ENCODE data around the gene DBX1. TPM values are rescaled to one million over a fixed set of nuclear protein-coding genes. Genes with fewer than 3 reads are reported as not detected.
"Not testable (repeated sequence)": the region's sequence is repeated elsewhere in the genome, so short reads cannot be mapped to it uniquely, and the experiment has no call there.

Gene DBX1
- total and polyA plus RNA-seq, 7 donors = not detected

- ATAC-seq (peak in 2 of 4 donors; percentile 23 to 59), DNase-seq (peak; percentile 43 to 60)
- Histone ChIP-seq H3K27me3 (ENCODE audit: insufficient read depth in 3 of 3, low read length in 2 of 3) (no peaks in the 10 kb centered on the region), H3K4me1 (no peaks in the 10 kb centered on the region), H3K36me3 (ENCODE audit: insufficient read depth in 1 of 2, low read depth in 1 of 2) (no peaks in the 10 kb centered on the region), H3K27ac (no peak overlapping the region), H3K4me3 (peak overlapping the region; percentile 33), H3K9me3 (no peaks in the 10 kb centered on the region)
- WGBS, 3 donors = 47 to 60% (median 54%) methylated on average over 51 of the region's 51 CpGs
- peak; percentile 55 for TF ChIP-seq CTCF (IDR thresholded peaks at IDR 0.05)
- intact Hi-C loops (cut with DNase I) = no loop called here
These were observed 28.2 kb downstream of the DBX1 start for GRCh38 chr11:20131788-20132666.

GRCh38 chr11:20129665-20130064 is 30.6 kb downstream of the DBX1 start:
- Histone ChIP-seq H3K27me3 (ENCODE audit: insufficient read depth in 3 of 3, low read length in 2 of 3) (no peaks in the 10 kb centered on the region), H3K27ac (no peak overlapping the region), H3K4me1 (no peaks in the 10 kb centered on the region), H3K9me3 (no peaks in the 10 kb centered on the region), H3K36me3 (ENCODE audit: insufficient read depth in 1 of 2, low read depth in 1 of 2) (no peaks in the 10 kb centered on the region), H3K4me3 (no peak overlapping the region)
- 67 to 78% (median 73%) methylated on average over 4 of the region's 4 CpGs for WGBS, 3 donors
- ATAC-seq (no peak), DNase-seq (no peak)
- intact Hi-C loops (cut with DNase I) = loop anchor here (2.0 to 5.0 kb wide), 5 partner anchors 177 to 481 kb away; no protein-coding TSS in a partner anchor
- TF ChIP-seq CTCF (IDR thresholded peaks at IDR 0.05) = no peak

GRCh38 chr11:20128528-20128825 is 31.8 kb downstream of the DBX1 start:
- intact Hi-C loops (cut with DNase I) = loop anchor here (2.0 to 5.0 kb wide), 5 partner anchors 176 to 482 kb away; no protein-coding TSS in a partner anchor
- 81 to 89% (median 85%) methylated on average over 7 of the region's 7 CpGs for WGBS, 3 donors
- not testable (repeated sequence) for H3K27me3 ChIP-seq (ENCODE audit: insufficient read depth in 3 of 3, low read length in 2 of 3); H3K36me3 ChIP-seq (ENCODE audit: insufficient read depth in 1 of 2, low read depth in 1 of 2); ATAC-seq; H3K27ac ChIP-seq; H3K4me3 ChIP-seq; H3K4me1 ChIP-seq; H3K9me3 ChIP-seq; DNase-seq

GRCh38 chr11:20127671-20128527 is 32.4 kb downstream of the DBX1 start:
- Histone ChIP-seq H3K4me1 (no peaks in the 10 kb centered on the region), H3K4me3 (no peak overlapping the region), H3K27me3 (ENCODE audit: insufficient read depth in 3 of 3, low read length in 2 of 3) (no peaks in the 10 kb centered on the region), H3K36me3 (ENCODE audit: insufficient read depth in 1 of 2, low read depth in 1 of 2) (no peaks in the 10 kb centered on the region), H3K9me3 (no peaks in the 10 kb centered on the region), H3K27ac (no peak overlapping the region)
- intact Hi-C loops (cut with DNase I) = loop anchor here (2.0 to 5.0 kb wide), 5 partner anchors 176 to 483 kb away; no protein-coding TSS in a partner anchor
- peak; percentile 86 for TF ChIP-seq CTCF (IDR thresholded peaks at IDR 0.05)
- DNase-seq = peak; percentile 73 to 86
- WGBS, 3 donors = 62 to 65% (median 62%) methylated on average over 16 of the region's 16 CpGs
- ATAC-seq = peak; percentile 79 to 96 (median 90)

GRCh38 chr11:20126724-20127123 is 33.6 kb downstream of the DBX1 start:
- Histone ChIP-seq H3K9me3 (no peaks in the 10 kb centered on the region), H3K4me3 (no peak overlapping the region), H3K27me3 (ENCODE audit: insufficient read depth in 3 of 3, low read length in 2 of 3) (no peaks in the 10 kb centered on the region), H3K27ac (no peak overlapping the region), H3K36me3 (ENCODE audit: insufficient read depth in 1 of 2, low read depth in 1 of 2) (no peaks in the 10 kb centered on the region), H3K4me1 (no peaks in the 10 kb centered on the region)
- 81 to 86% (median 84%) methylated on average over 8 of the region's 8 CpGs for WGBS, 3 donors
- ATAC-seq = no peak
- no peak for TF ChIP-seq CTCF (IDR thresholded peaks at IDR 0.05)
- intact Hi-C loops (cut with DNase I) = loop anchor here (5.0 kb wide), 3 partner anchors 174 to 481 kb away; no protein-coding TSS in a partner anchor
- no peak for DNase-seq
